HCT116 (cell line): ENCODE data around the gene CYP27A1. TPM values are rescaled to one million over a fixed set of nuclear protein-coding genes. Genes with fewer than 3 reads are reported as not detected.

Experiments
- ATAC-seq: fragments of 200-7000 bp; cut with Tn5 transposase; 2 replicates; pipeline ENCODE4 v1.9.1; 2020; ENCODE audit warnings: mild to moderate bottlenecking, moderate library complexity
- BruUV-seq: library from RNA; stranded (reverse); fragments of 400-500 nt; replicated peaks from 2 replicates; lab custom pipeline; 2021; lab: Mats Ljungman, UMichigan
- CTCF ChIA-PET: fragments of 300-600 bp; sonication (Branson Sonifier 250); formaldehyde crosslinking; loops from one replicate; lab custom pipeline; 2021; ENCODE audit warnings: antibody characterized with exemption; lab: Charles Lee
- POLR2A ChIA-PET: fragments of 300-600, 350-600 bp; sonication (Branson Sonifier 250); formaldehyde crosslinking; loops from one replicate; lab custom pipeline; 2021; ENCODE audit warnings: antibody characterized with exemption; lab: Charles Lee
- RAD21 ChIA-PET, 2 experiments: fragments of 300-600 bp; sonication (Branson Sonifier 250); formaldehyde crosslinking; loops; one replicate each; lab custom pipeline; 2023; ENCODE audit warnings: low total read pairs in 2 of 2; ENCODE audit not compliant: uncharacterized antibody in 2 of 2, unreplicated experiment in 2 of 2, low non-redundant PET in 1 of 2; lab: Charles Lee
- DNase-seq: peaks from one replicate; pipeline ENCODE4 v3.0.0-alpha.2; 2010; ENCODE audit warnings: low read depth, low spot score
- H2AFZ ChIP-seq: fragments of 200-600 bp; shearing (Covaris generic), sonication (generic); 2 replicates; pipeline ENCODE4 v1.6.1; 2017; ENCODE audit warnings: low read depth, mixed run types, mixed read lengths, antibody characterized with exemption, low read length; ENCODE audit not compliant: poor library complexity, severe bottlenecking
- H3K27ac ChIP-seq: 2 replicates; pipeline ENCODE4 v1.5.1; 2012; ENCODE audit warnings: low read depth, low read length
- H3K27me3 ChIP-seq: fragments of 200-600 bp; sonication (generic); 2 replicates; pipeline ENCODE4 v1.6.1; 2016; ENCODE audit warnings: mixed run types, low read length, mixed read lengths; ENCODE audit not compliant: insufficient read depth
- H3K36me3 ChIP-seq, 2 experiments: fragments of 200-500 bp in 1 of 2; fragments of 200-600 bp in 1 of 2; sonication (Bioruptor generic) in 1 of 2; sonication (generic) in 1 of 2; 2 replicates each; pipeline versions ENCODE4 v1.5.1 to v1.6.1; 2014 to 2016; ENCODE audit warnings: low read length in 2 of 2, inconsistent platforms in 1 of 2, mixed read lengths in 1 of 2, mixed run types in 1 of 2; ENCODE audit not compliant: insufficient read depth in 2 of 2, control insufficient read depth in 1 of 2
- H3K4me1 ChIP-seq, 2 experiments: fragments of 200-600 bp in 1 of 2; sonication (generic) in 1 of 2; 2 replicates each; pipeline versions ENCODE4 v1.5.1 to v1.6.1; 2012 to 2017; ENCODE audit warnings: low read length in 2 of 2, inconsistent platforms in 1 of 2, mild to moderate bottlenecking in 1 of 2, mixed read lengths in 1 of 2, mixed run types in 1 of 2, moderate library complexity in 1 of 2; ENCODE audit not compliant: insufficient read depth in 2 of 2, control insufficient read depth in 1 of 2
- H3K4me2 ChIP-seq: fragments of 200-600 bp; sonication (generic); 2 replicates; pipeline ENCODE4 v1.6.1; 2017; ENCODE audit warnings: mixed run types, low read length, mixed read lengths
- H3K4me3 ChIP-seq, 2 experiments: fragments of 200-600 bp in 1 of 2; sonication (generic) in 1 of 2; replicated peaks in 1 of 2; 2 replicates each; pipeline ENCODE4 v1.5.1; 2011 to 2016; ENCODE audit warnings: low read length in 2 of 2, control low read depth in 1 of 2, low read depth in 1 of 2, mild to moderate bottlenecking in 1 of 2, mixed read lengths in 1 of 2, mixed run types in 1 of 2
- H3K79me2 ChIP-seq: fragments of 200-600 bp; sonication (generic); 2 replicates; pipeline ENCODE4 v1.6.1; 2017; ENCODE audit warnings: mild to moderate bottlenecking, mixed run types, low read length, moderate library complexity, mixed read lengths; ENCODE audit not compliant: insufficient read depth
- H3K9ac ChIP-seq: fragments of 200-600 bp; sonication (generic); 2 replicates; pipeline ENCODE4 v1.6.1; 2016; ENCODE audit warnings: low read length, mixed read lengths
- H3K9me2 ChIP-seq: fragments of 200-600 bp; sonication (generic), shearing (Covaris generic); 2 replicates; pipeline ENCODE4 v1.6.1; 2017; ENCODE audit warnings: mixed run types, mild to moderate bottlenecking, moderate library complexity; ENCODE audit not compliant: insufficient read depth
- H3K9me3 ChIP-seq, 2 experiments: fragments of 200-500 bp in 1 of 2; fragments of 200-600 bp in 1 of 2; sonication (Bioruptor generic) in 1 of 2; sonication (generic) in 1 of 2; 2 replicates each; pipeline ENCODE4 v1.6.1; 2014 to 2017; ENCODE audit warnings: low read length in 2 of 2, mixed read lengths in 2 of 2, inconsistent platforms in 1 of 2, low read depth in 1 of 2, mild to moderate bottlenecking in 1 of 2, mixed run types in 1 of 2, moderate library complexity in 1 of 2; ENCODE audit not compliant: control insufficient read depth in 1 of 2, insufficient read depth in 1 of 2
- H4K20me1 ChIP-seq: fragments of 200-600 bp; sonication (generic), shearing (Covaris generic); 2 replicates; pipeline ENCODE4 v1.6.1; 2017; ENCODE audit warnings: mixed run types, mild to moderate bottlenecking, moderate library complexity; ENCODE audit not compliant: insufficient read depth
- EGR1 ChIP-seq: IDR thresholded peaks from 2 replicates; pipeline ENCODE4 v1.6.1; 2012; ENCODE audit warnings: low read depth
- EZH2 ChIP-seq: fragments of 200-600 bp; sonication (generic); IDR thresholded peaks from 2 replicates; pipeline ENCODE4 v1.6.1; 2017; ENCODE audit warnings: antibody characterized with exemption, mixed run types
- EZH2phosphoT487 ChIP-seq: fragments of 200-600 bp; IDR thresholded peaks from 2 replicates; pipeline ENCODE4 v1.6.1; 2018; ENCODE audit warnings: antibody characterized with exemption, borderline replicate concordance
- POLR2A ChIP-seq: IDR thresholded peaks from 2 replicates; pipeline ENCODE4 v1.7.0; 2011; ENCODE audit warnings: borderline replicate concordance; ENCODE audit not compliant: insufficient read depth, insufficient read length; ENCODE audit errors: extremely low read depth
- intact Hi-C: fragments of 100-400 bp; cut with micrococcal nuclease; formaldehyde crosslinking; loops from 2 replicates; pipeline ENCODE4 v1.10.0; 2022
- total RNA-seq: library from RNA; stranded (reverse); gene quantifications from one replicate; pipeline ENCODE4 v1.2.1, GENCODE V29; 2021; ENCODE audit not compliant: unreplicated experiment
- TF ChIP-seq, protein P1 (sequence below), 3 experiments: fragments of 200-600 bp in 1 of 3; sonication (generic) in 1 of 3; IDR thresholded peaks in 2 of 3; conservative IDR thresholded peaks in 1 of 3; 2 replicates each; pipeline ENCODE4 v1.5.1; 2012 to 2017; ENCODE audit warnings: low read depth in 2 of 3, low read length in 2 of 3, antibody characterized with exemption in 1 of 3, borderline replicate concordance in 1 of 3, control low read depth in 1 of 3, mild to moderate bottlenecking in 1 of 3, mixed read lengths in 1 of 3, mixed run types in 1 of 3, moderate library complexity in 1 of 3; ENCODE audit not compliant: insufficient read depth in 1 of 3

The CYP27A1 gene
- total RNA-seq, 1 experiment from 2014 or later: 1.6 TPM

DNA sequence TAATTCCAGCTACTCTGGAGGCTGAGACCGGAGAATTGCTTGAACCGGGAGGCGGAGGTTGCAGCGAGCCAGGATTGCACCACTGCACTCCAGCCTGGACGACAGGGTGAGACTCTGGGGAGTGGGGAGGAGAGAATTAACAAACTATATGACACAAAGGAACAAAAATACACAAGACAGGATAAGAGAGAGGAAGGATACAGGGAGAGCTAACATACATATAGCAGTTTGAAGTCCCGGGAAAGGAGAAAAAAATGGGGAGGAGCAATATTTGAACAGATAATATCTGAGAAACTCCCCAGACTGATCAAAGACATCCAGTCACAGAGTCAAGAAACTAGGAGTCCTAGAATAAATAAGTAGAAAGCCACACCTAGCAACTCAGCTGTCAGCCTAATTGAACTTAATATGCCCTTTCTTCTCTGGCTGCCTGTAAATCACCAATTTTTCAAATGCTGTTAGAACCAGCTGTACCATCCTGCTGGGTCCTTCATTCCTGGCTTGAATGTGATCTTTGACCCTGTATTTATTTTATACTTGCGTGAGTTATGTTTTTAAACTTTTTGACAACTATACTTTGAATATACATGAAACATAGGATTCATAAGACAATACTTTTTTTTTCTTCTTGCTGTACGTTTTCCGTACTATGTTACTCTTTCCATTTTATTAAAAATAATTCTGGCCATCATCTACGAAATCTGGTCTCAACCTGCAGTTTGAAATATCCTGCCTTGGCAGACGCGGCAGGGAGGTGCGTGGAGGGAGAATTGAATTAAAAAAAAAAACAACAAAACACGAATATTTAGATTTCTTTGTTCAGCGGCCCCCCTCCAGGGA, 876 bp upstream of the CYP27A1 start:
- Histone ChIP-seq H3K9ac (no peak overlapping the region), H3K4me1 (peaks cover 0 to 5% of the 10 kb centered on the region in 2 experiments; a peak in 2 of 4 replicates), H3K4me2 (no peak overlapping the region), H2AFZ (no peak overlapping the region), H3K79me2 (no peaks in the 10 kb centered on the region), H3K27me3 (no peaks in the 10 kb centered on the region), H3K27ac (no peak overlapping the region), H3K36me3 (no peaks in the 10 kb centered on the region), H3K9me3 (peaks cover 0 to 16% of the 10 kb centered on the region in 2 experiments; a peak in 2 of 4 replicates), H4K20me1 (no peaks in the 10 kb centered on the region), H3K4me3 (no peak overlapping the region), H3K9me2 (no peaks in the 10 kb centered on the region)
- ChIA-PET POLR2A (no interaction called here), RAD21 (no interaction called here), CTCF (no interaction called here)
- no peak for TF ChIP-seq POLR2A
- intact Hi-C loops: no loop called here
- ATAC-seq (no peak), DNase-seq (no peak)
- BruUV-seq: no TSS peak

DNA sequence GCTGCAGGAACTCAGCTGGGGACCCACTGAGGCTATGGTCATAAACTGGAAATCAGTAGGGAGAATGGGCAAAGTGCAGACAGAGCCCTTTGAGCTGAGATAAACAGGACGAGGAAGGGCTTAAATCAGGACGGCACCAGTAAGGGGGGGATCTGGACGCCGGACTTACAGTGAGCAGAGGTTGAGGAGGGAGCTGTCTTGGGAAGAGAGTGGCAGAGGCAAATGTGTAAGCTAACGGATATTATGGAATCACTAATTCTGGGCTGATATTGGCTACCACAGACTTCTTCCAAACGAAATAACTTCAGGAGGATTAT, 539 bp downstream of the CYP27A1 start:
- Histone ChIP-seq H4K20me1 (no peaks in the 10 kb centered on the region), H3K27me3 (no peaks in the 10 kb centered on the region)
- TF ChIP-seq EGR1 (no peak), EZH2phosphoT487 (no peak), EZH2 (no peak)
- TF ChIP-seq, protein P1, sequence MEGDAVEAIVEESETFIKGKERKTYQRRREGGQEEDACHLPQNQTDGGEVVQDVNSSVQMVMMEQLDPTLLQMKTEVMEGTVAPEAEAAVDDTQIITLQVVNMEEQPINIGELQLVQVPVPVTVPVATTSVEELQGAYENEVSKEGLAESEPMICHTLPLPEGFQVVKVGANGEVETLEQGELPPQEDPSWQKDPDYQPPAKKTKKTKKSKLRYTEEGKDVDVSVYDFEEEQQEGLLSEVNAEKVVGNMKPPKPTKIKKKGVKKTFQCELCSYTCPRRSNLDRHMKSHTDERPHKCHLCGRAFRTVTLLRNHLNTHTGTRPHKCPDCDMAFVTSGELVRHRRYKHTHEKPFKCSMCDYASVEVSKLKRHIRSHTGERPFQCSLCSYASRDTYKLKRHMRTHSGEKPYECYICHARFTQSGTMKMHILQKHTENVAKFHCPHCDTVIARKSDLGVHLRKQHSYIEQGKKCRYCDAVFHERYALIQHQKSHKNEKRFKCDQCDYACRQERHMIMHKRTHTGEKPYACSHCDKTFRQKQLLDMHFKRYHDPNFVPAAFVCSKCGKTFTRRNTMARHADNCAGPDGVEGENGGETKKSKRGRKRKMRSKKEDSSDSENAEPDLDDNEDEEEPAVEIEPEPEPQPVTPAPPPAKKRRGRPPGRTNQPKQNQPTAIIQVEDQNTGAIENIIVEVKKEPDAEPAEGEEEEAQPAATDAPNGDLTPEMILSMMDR (IDR thresholded peaks at IDR 0.05 in 2 of 3, conservative IDR thresholded peaks at IDR 0.05 in 1 of 3; ENCODE audit: borderline replicate concordance in 1 of 3, insufficient read depth in 1 of 3, low read depth in 2 of 3, low read length in 2 of 3): no peak
- TF ChIP-seq, all 23 proteins: peak for 0
- Histone ChIP-seq H3K9me2 (no peaks in the 10 kb centered on the region), H3K79me2 (no peaks in the 10 kb centered on the region), H2AFZ (no peak overlapping the region), H3K27ac (no peak overlapping the region), H3K4me2 (no peak overlapping the region), H3K9me3 (peaks cover 0 to 4% of the 10 kb centered on the region in 2 experiments; a peak in 2 of 4 replicates), H3K4me3 (no peak overlapping the region), H3K4me1 (peaks cover 0 to under 1% of the 10 kb centered on the region in 2 experiments; a peak in 1 of 4 replicates), H3K36me3 (no peaks in the 10 kb centered on the region), H3K9ac (no peak overlapping the region)
- BruUV-seq: no TSS peak
- CTCF ChIA-PET: no interaction called here
- intact Hi-C loops: no loop called here
- RAD21 ChIA-PET: no interaction called here
- DNase-seq: no peak
- POLR2A ChIA-PET: no interaction called here
- no peak for ATAC-seq
